BE2C (cell line): ENCODE measurements around the gene DES.

Source experiments
- DNase-seq: peaks from one replicate; pipeline ENCODE4 v3.0.0-alpha.2; 2020
- H3K27me3 ChIP-seq: fragments of 250-450 bp; sonication (Bioruptor Pico); 2 replicates; pipeline ENCODE4 v1.5.1; 2020; ENCODE audit warnings: mild to moderate bottlenecking
- H3K36me3 ChIP-seq: fragments of 250-450 bp; sonication (Bioruptor Pico); 2 replicates; pipeline ENCODE4 v1.5.1; 2020; ENCODE audit warnings: mild to moderate bottlenecking
- H3K4me1 ChIP-seq: fragments of 250-450 bp; sonication (Bioruptor Pico); 2 replicates; pipeline ENCODE4 v1.5.1; 2020
- H3K4me3 ChIP-seq: 2 replicates; pipeline ENCODE4 v1.5.1; 2011; ENCODE audit warnings: low read depth, low read length
- H3K9me3 ChIP-seq: fragments of 250-450 bp; sonication (Bioruptor Pico); 2 replicates; pipeline ENCODE4 v1.5.1; 2020
- TF ChIP-seq, protein P1 (sequence below): IDR thresholded peaks from 2 replicates; pipeline ENCODE4 v1.5.1; 2012; ENCODE audit warnings: mild to moderate bottlenecking, low read depth, low read length

Gene DES

GRCh38 chr2:219381448-219381847 lies 36.7 kb upstream of the DES start:
- no peaks in the 10 kb centered on the region for H3K4me1 ChIP-seq
- H3K36me3 ChIP-seq, result peaks cover 13% of the 10 kb centered on the region
- no peaks in the 10 kb centered on the region; the same call in 1 of the 2 replicates for H3K9me3 ChIP-seq
- no peaks in the 10 kb centered on the region for H3K27me3 ChIP-seq
- H3K4me3 ChIP-seq, result no peak overlapping the region
- DNase-seq, result no peak
- TF ChIP-seq, protein P1, sequence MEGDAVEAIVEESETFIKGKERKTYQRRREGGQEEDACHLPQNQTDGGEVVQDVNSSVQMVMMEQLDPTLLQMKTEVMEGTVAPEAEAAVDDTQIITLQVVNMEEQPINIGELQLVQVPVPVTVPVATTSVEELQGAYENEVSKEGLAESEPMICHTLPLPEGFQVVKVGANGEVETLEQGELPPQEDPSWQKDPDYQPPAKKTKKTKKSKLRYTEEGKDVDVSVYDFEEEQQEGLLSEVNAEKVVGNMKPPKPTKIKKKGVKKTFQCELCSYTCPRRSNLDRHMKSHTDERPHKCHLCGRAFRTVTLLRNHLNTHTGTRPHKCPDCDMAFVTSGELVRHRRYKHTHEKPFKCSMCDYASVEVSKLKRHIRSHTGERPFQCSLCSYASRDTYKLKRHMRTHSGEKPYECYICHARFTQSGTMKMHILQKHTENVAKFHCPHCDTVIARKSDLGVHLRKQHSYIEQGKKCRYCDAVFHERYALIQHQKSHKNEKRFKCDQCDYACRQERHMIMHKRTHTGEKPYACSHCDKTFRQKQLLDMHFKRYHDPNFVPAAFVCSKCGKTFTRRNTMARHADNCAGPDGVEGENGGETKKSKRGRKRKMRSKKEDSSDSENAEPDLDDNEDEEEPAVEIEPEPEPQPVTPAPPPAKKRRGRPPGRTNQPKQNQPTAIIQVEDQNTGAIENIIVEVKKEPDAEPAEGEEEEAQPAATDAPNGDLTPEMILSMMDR, result no peak

GRCh38 chr2:219384083-219384713 lies 34.0 kb upstream of the DES start:
- no peak for DNase-seq
- TF ChIP-seq, protein P1, result no peak
- Histone ChIP-seq H3K27me3 (no peaks in the 10 kb centered on the region), H3K4me1 (no peaks in the 10 kb centered on the region), H3K4me3 (no peak overlapping the region), H3K36me3 (peaks cover 13% of the 10 kb centered on the region), H3K9me3 (no peaks in the 10 kb centered on the region; the same call in 1 of the 2 replicates)

DNA sequence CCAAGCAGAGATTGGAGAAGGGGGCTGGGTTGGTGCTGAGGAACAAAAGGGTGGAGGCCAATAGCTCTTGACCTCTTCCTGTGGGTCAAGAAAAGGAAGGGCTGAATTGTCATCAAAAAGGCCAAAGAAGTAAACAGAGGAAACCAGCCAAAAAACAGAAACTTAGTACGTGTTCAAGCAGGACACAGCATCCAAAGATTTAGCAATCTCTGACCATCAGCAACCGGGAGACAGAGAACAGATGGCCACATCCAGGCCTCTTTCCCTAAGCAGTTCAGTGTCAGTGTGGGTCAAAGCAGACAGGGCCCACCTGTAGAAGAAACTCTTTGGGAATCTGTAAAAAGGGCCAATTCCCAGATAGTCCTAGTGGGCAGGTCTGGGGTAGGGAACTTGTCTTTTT lies 33.3 kb upstream of the DES start:
- no peak overlapping the region for H3K4me3 ChIP-seq
- TF ChIP-seq, protein P1, result no peak
- H3K9me3 ChIP-seq, result no peaks in the 10 kb centered on the region; the same call in 1 of the 2 replicates
- peaks cover 13% of the 10 kb centered on the region for H3K36me3 ChIP-seq
- no peaks in the 10 kb centered on the region for H3K27me3 ChIP-seq
- DNase-seq, result no peak
- H3K4me1 ChIP-seq, result no peaks in the 10 kb centered on the region

DNA sequence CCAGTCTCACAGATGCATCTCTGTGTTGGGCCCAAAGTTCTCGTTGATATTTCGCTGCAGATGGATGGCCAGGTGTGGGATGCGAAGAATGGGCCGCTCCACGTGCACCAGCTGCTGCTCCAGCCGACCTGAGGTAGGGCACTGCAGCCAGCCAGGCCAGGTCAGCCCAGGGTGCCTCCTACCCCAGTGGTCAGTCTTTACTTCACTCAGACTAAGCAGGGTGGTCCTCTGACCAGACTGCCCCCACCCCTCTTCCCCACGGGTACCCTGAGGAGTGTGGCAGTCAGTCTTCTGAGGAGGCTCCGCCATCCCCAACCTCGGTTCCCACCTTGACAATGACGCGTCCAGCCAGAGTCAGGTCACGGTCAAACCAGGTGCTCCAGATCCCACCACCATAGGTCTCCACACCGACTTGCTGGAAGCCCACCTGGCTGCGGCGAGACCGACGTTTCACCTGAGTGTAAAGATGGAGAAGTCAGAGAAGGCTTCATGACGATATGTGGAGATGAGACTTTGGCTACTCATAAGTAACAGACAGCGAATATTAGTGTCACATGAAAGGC lies 32.1 kb upstream of the DES start:
- no peak for DNase-seq
- Histone ChIP-seq H3K27me3 (no peaks in the 10 kb centered on the region), H3K9me3 (no peaks in the 10 kb centered on the region), H3K4me1 (no peaks in the 10 kb centered on the region), H3K36me3 (peaks cover 11% of the 10 kb centered on the region), H3K4me3 (no peak overlapping the region)
- TF ChIP-seq, protein P1, result no peak

- no peaks in the 10 kb centered on the region for H3K9me3 ChIP-seq
- TF ChIP-seq, protein P1, result no peak
- peak overlapping the region; percentile 84 for H3K4me3 ChIP-seq
- peaks cover 9% of the 10 kb centered on the region for H3K36me3 ChIP-seq
- H3K4me1 ChIP-seq, result no peaks in the 10 kb centered on the region
- DNase-seq, result no peak
- no peaks in the 10 kb centered on the region for H3K27me3 ChIP-seq
These were observed 31.5 kb upstream of the DES start for GRCh38 chr2:219386532-219387280.
